T follicular helper cell (primary cell): ENCODE measurements around the gene UNC119.

ENCODE experiments used
- DNase-seq: peaks from one replicate; pipeline ENCODE4 v3.0.0-alpha.2; 2020; ENCODE audit warnings: low read depth

UNC119 gene

DNA sequence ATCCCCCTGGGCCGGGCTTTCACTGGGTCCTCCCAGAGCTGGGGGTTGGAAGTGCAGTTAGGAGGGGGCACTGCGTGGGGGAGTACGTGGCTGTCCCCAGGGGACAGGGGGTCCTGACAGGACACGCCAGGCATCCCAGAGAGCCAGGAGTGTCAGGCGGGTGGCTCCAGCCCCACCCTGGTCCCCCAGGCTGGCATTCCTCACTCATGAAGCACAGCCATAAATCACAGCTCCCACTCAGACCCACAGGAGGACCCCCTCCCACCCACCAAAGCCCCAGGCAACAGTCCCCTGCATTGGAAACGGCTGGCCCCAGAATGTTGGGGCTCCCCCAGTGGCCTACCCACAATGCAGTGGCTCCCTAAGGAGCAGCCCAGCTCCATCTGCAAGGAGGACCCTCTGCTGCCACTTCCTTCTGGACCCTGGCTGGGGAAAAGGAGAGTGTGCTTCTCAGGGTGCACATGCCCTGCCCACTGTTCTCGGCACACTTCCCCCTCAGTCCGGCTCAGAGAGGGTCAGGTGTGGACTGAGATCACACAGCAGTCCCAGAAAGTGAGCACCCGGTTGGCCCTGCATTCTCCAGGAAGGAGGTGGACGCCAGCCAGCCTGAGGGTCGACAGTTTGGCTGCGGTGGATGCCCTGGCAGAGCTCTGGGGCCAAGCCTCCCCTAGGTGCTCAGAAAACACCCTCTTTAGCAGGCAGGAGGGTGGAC, 53.6 kb downstream of the UNC119 start:
- no peak for DNase-seq

DNA sequence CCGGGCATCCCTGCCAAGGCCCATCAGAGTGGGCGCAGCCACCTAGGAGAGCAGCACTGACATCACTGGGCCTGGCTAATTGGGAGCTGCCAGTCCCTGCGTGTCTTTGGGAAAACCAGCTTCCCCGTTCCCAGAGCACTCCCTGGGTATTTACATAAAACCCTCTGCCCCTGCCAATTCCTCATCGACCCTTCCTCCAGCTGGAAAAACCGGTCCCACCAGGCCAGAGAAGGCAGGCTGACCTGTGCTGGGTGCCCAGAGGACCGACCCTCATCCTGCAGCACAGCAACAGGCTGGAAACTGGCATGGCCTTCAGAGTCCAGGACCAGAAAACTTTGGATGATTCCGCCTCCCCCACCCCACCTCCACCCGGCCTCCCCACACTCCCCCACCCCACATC, 54.5 kb downstream of the UNC119 start:
- no peak for DNase-seq
